PC-9 (cell line): ENCODE results near the gene ACYP2. TPM values are rescaled to one million over a fixed set of nuclear protein-coding genes. Genes with fewer than 3 reads are reported as not detected.

ENCODE experiments used
- BruUV-seq: library from RNA; stranded (reverse); fragments of 400-500 nt; replicated peaks from 2 replicates; lab custom pipeline; 2021; lab: Mats Ljungman, UMichigan
- CTCF ChIA-PET: fragments of 300-600 bp; sonication (Branson Sonifier 250); formaldehyde crosslinking; loops from one replicate; lab custom pipeline; 2022; ENCODE audit warnings: antibody characterized with exemption; lab: Charles Lee
- POLR2A ChIA-PET: fragments of 300-600 bp; sonication (Branson Sonifier 250); formaldehyde crosslinking; loops from one replicate; lab custom pipeline; 2022; ENCODE audit warnings: antibody characterized with exemption; ENCODE audit not compliant: unreplicated experiment; lab: Charles Lee
- DNase-seq, 2 experiments: peaks; one replicate each; pipeline versions ENCODE4 v3.0.0 to v3.0.0-alpha.2; 2015 to 2022; ENCODE audit warnings: mixed read lengths in 1 of 2
- H2AFZ ChIP-seq: fragments of 200-600 bp; sonication (generic); 2 replicates; pipeline ENCODE4 v1.8.1; 2017; ENCODE audit warnings: antibody characterized with exemption
- H3F3A ChIP-seq: fragments of 200-600 bp; sonication (generic); 2 replicates; pipeline ENCODE4 v1.8.1; 2017; ENCODE audit warnings: antibody characterized with exemption, mild to moderate bottlenecking, low read depth; ENCODE audit not compliant: insufficient read depth
- H3K27ac ChIP-seq: fragments of 200-600 bp; sonication (generic); 2 replicates; pipeline ENCODE4 v1.6.1; 2016; ENCODE audit warnings: mixed run types
- H3K27me3 ChIP-seq: fragments of 200-600 bp; sonication (generic); 2 replicates; pipeline ENCODE4 v1.6.1; 2016; ENCODE audit warnings: low read depth, mixed run types; ENCODE audit not compliant: insufficient read depth
- H3K36me3 ChIP-seq: fragments of 200-600 bp; sonication (generic); 2 replicates; pipeline ENCODE4 v1.6.1; 2016; ENCODE audit warnings: low read depth, mixed run types
- H3K4me1 ChIP-seq: fragments of 200-600 bp; sonication (generic); replicated peaks from 2 replicates; pipeline ENCODE4 v1.6.1; 2016; ENCODE audit warnings: mixed run types; ENCODE audit not compliant: insufficient read depth
- H3K4me2 ChIP-seq: fragments of 200-600 bp; sonication (generic); 2 replicates; pipeline ENCODE4 v1.6.1; 2017; ENCODE audit warnings: mixed run types
- H3K4me3 ChIP-seq: fragments of 200-600 bp; sonication (generic); 2 replicates; pipeline ENCODE4 v1.6.1; 2016; ENCODE audit warnings: mixed run types
- H3K79me2 ChIP-seq: fragments of 200-600 bp; sonication (generic); 2 replicates; pipeline ENCODE4 v1.6.1; 2017; ENCODE audit warnings: low read depth, mixed run types
- H3K9me2 ChIP-seq: fragments of 200-600 bp; sonication (generic); 2 replicates; pipeline ENCODE4 v1.8.1; 2017; ENCODE audit warnings: mild to moderate bottlenecking; ENCODE audit not compliant: insufficient read depth
- H3K9me3 ChIP-seq: fragments of 200-600 bp; sonication (generic); 2 replicates; pipeline ENCODE4 v1.8.1; 2016; ENCODE audit warnings: low read depth; ENCODE audit not compliant: insufficient read depth
- H4K20me1 ChIP-seq: fragments of 200-600 bp; sonication (generic); 2 replicates; pipeline ENCODE4 v1.8.1; 2017; ENCODE audit not compliant: insufficient read depth
- CTCF ChIP-seq: fragments of 200-600 bp; sonication (generic); conservative IDR thresholded peaks from 2 replicates; pipeline ENCODE4 v1.6.1; 2017; ENCODE audit warnings: mixed run types, antibody characterized with exemption, mild to moderate bottlenecking, moderate library complexity
- EZH2 ChIP-seq: fragments of 200-600 bp; sonication (generic); IDR thresholded peaks from 2 replicates; pipeline ENCODE4 v1.8.0; 2017; ENCODE audit warnings: antibody characterized with exemption, low read depth
- intact Hi-C: fragments of 100-400 bp; cut with micrococcal nuclease; formaldehyde crosslinking; loops from one replicate; pipeline ENCODE4 v1.10.0; 2022; ENCODE audit not compliant: unreplicated experiment
- total RNA-seq: library from RNA; stranded (reverse); gene quantifications from 2 replicates; pipeline ENCODE4 v1.2.3, GENCODE V29; 2021

ACYP2 gene
- total RNA-seq, 1 experiment from 2014 or later: 25.9 TPM

GRCh38 chr2:54077088-54077900 lies 38.1 kb upstream of the ACYP2 start:
- Histone ChIP-seq H3K4me1 (no peaks in the 10 kb centered on the region), H3F3A (peaks cover 10% of the 10 kb centered on the region; the same call in 1 of the 2 replicates), H3K9me2 (no peaks in the 10 kb centered on the region), H3K27ac (no peak overlapping the region), H4K20me1 (no peaks in the 10 kb centered on the region), H3K4me2 (no peak overlapping the region), H3K27me3 (no peaks in the 10 kb centered on the region), H2AFZ (no peak overlapping the region), H3K4me3 (no peak overlapping the region), H3K9me3 (peaks cover 16% of the 10 kb centered on the region), H3K36me3 (no peaks in the 10 kb centered on the region), H3K79me2 (no peaks in the 10 kb centered on the region)
- no peak for DNase-seq
- intact Hi-C loops: no loop called here
- ChIA-PET CTCF (no interaction called here), POLR2A (no interaction called here)
- TF ChIP-seq CTCF (no peak), EZH2 (no peak)
- no TSS peak for BruUV-seq

GRCh38 chr2:54079331-54079730 lies 36.1 kb upstream of the ACYP2 start:
- CTCF ChIA-PET: no interaction called here
- Histone ChIP-seq H3F3A (no peaks in the 10 kb centered on the region), H3K4me2 (no peak overlapping the region), H3K27ac (no peak overlapping the region), H3K9me2 (no peaks in the 10 kb centered on the region), H4K20me1 (no peaks in the 10 kb centered on the region), H3K36me3 (no peaks in the 10 kb centered on the region), H2AFZ (no peak overlapping the region), H3K4me3 (no peak overlapping the region), H3K79me2 (no peaks in the 10 kb centered on the region), H3K27me3 (no peaks in the 10 kb centered on the region), H3K9me3 (no peaks in the 10 kb centered on the region; the same call in 1 of the 2 replicates), H3K4me1 (no peaks in the 10 kb centered on the region)
- no peak for DNase-seq
- POLR2A ChIA-PET: no interaction called here
- BruUV-seq: no TSS peak
- no peak for TF ChIP-seq CTCF
- no peak for TF ChIP-seq EZH2
- intact Hi-C loops: no loop called here

GRCh38 chr2:54081574-54081973 lies 33.8 kb upstream of the ACYP2 start:
- Histone ChIP-seq H3K9me2 (no peaks in the 10 kb centered on the region), H3K9me3 (no peaks in the 10 kb centered on the region), H3K79me2 (no peaks in the 10 kb centered on the region), H3K4me1 (no peaks in the 10 kb centered on the region), H3K4me2 (no peak overlapping the region), H3K4me3 (no peak overlapping the region), H3K36me3 (no peaks in the 10 kb centered on the region), H4K20me1 (no peaks in the 10 kb centered on the region), H3K27me3 (no peaks in the 10 kb centered on the region), H2AFZ (no peak overlapping the region), H3K27ac (no peak overlapping the region), H3F3A (no peaks in the 10 kb centered on the region)
- TF ChIP-seq EZH2: no peak
- TF ChIP-seq CTCF: no peak
- intact Hi-C loops: no loop called here
- DNase-seq: no peak
- ChIA-PET POLR2A (interaction anchor here (0.7 kb wide), 1 partner anchor 109 kb away, joined by 7 read pairs; no protein-coding TSS in a partner anchor), CTCF (no interaction called here)
- no TSS peak for BruUV-seq
